Stimulated activated CD4-positive, alpha-beta T cell treated with anti-CD3 and anti-CD28 coated beads, Interleukin-15, amount 100 ng/mL, for 24 hours (primary cell): ENCODE results near the gene TSSC4.
"Not testable (repeated sequence)": the region's sequence is repeated elsewhere in the genome, so short reads cannot be mapped to it uniquely, and the experiment has no call there.

ENCODE experiments used
- DNase-seq: peaks from one replicate; pipeline ENCODE4 v3.0.0-alpha.2; 2020

Gene TSSC4

DNA sequence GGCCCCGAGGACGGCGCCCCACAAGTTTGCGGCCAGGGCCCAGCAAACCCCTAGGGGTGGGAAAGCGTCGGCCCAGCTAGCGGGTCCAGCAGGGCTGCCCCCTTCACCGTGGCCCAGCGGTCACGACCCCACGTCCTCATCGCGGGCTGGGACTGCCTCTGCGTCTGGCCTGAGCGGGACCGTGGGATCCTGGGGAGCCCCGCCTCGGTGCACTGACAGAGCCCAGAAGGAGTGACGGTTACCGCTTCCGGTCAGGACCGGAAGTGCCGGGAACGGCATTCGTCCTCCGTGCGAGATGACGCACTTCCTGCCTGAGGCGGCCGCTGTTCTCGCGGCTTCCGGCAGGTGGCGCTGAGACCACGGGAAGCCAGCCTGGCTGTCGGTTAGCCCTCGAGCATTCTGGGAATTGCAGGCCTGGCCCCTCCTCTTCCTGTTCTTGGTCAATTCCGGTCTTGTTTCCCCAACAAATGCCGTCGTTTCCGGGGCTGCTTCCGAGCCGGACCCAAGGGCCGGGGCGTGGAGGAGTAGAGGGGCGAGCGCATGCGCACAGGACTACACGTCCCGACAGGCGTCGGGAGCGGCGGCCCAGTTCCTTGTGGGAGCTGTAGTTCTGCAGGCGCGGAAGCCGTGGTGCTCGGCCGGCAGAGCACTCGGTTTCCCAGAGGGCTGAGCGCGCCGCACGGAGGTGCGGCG, at the start of gene TSSC4:
Gene TSSC4, plus strand, starts transcription at position 682 of the 693 bp plus-strand sequence. CDS start 1,884 bp downstream, outside the sequence.
- DNase-seq: peak; percentile 99

DNA sequence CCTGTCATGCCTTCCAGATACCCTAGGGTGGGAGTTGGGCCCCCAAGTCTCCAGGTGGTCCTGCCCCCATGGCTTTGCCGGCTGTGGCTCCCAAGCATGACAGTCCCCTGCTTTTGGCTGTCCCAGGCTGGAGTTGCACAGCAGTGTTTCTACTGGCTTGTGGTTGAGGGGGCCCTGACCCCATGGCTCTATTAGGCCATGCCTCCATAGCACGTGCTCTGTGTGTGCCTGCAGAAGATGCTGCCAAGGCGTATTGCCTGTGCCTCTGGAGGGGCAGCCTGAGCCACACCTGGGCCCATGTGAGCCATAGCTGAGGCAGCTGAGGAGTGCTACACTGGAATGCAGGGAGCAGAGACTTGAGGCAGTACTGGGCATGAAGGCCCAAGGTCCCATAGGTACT, 48.8 kb upstream of the TSSC4 start:
- no peak for DNase-seq

DNA sequence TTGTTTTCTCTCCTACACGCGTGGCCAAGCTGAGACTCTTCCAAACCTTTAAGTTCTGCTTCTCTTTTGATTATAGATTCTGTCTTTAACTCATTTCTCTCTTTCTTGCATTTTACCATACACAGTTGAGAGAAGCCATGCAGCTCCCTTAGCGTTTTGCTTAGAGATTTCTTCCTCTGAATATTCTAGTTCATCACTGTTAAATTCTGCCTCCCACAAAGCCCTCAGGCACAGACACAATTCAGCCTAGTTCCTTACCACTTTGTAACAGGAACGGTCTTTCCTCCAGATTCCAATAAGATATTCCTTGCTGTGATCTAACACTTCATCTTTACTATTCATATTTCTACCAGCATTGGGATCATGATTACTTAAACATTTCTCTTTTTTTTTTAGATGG, 48.1 kb upstream of the TSSC4 start:
- no peak for DNase-seq

DNA sequence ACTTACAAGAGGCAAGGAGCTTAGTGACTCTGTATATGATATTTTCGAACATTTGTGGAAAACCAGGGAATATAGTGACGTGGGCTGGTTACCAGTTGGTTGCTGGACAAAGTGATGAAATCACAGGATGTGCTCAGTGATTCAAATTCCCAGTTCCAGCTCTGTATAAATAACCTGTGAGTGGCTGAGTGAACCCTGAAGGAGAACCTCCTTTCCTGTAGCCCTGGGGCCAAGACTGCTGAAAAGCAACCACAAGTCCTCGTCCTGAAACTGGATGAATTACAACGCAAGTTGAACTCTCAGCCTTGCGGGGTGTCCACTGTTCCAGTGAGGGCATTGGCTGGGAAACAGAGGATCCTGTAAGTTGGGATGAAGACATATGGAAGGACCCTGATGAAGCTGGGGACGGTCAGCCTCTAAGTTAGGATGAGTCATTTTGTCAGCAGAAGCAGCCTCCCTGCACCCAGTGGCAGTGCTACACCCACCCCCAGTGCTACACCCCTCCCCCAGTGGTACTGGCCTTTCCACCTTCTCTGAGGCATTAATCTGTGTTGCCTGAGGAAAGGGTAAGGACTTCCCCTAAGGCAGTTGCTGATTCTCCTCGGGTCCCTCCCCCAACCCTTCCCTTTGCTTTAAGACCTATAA, 45.4 kb upstream of the TSSC4 start:
- no peak for DNase-seq

DNA sequence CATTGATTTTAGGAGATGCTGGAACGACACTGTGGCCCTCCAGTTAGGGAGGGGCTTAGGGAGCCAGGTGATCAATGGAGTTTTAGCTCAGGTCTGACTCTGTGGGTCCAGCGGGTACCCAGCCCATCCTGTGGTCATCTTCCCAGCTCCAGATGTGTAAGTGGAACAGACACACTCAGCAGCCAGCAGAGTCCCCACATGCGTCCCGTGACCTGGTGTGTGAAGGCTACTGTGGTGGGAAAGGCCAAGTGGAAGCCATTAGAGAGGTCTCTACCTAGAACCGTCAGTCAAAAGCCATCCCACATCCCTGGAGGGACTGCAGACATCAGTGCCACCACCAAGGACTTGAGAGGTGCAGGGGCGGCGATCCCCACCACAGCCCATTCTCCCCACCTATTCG, 43.3 kb upstream of the TSSC4 start:
- DNase-seq: no peak

DNA sequence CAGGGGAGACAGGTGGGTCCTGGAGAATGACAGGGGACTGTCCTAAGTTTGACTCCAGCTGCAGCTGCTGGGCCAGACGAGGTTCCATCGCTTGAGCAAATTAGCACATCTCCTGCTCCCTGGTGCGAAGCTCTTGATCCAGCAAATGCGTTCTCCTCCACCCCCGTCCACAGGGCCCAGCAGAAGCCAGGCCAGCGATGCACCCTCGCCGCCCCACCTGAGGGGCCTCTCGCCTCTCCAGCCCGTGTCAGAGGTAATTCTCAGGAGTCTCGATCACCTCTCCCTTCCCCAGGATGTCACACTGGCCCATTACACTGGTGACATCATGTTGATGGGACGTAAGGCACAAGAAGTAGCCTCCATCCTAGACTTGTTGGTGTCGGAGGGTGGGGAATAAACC, 42.9 kb upstream of the TSSC4 start:
- not testable (repeated sequence) for DNase-seq

DNA sequence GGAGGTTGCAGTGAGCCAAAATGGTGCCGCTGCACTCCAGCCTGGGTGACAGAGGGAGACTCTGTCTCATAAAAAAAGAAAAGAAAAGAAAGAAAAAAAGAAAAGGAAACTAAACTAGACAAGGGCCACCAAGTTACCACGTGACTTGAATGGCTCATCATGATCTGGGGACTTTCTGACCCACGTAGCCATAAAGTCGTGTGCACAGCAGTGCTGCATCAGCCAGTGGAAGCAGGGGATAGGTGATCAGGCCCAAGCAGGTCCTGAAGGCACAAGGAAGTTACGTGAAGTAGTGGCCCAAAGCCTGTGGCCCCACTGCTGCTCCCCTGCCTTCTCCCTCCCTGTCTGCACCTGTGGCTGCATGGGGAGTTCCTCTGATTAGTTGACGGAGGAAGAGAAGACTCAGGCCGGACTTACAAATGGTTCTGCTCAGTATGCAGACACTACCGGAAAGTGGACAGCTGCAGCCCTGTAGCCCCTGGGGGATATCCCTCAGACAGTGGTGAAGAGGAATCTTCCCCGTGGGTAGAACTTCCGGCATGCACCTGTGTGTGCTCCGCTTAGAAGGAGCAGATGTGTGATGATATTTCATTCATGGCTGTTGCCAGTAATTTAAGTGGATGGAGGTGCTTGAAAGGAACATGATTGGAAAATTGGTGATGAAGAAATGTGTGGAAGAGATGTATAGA, 41.7 kb upstream of the TSSC4 start:
- DNase-seq: no peak

DNA sequence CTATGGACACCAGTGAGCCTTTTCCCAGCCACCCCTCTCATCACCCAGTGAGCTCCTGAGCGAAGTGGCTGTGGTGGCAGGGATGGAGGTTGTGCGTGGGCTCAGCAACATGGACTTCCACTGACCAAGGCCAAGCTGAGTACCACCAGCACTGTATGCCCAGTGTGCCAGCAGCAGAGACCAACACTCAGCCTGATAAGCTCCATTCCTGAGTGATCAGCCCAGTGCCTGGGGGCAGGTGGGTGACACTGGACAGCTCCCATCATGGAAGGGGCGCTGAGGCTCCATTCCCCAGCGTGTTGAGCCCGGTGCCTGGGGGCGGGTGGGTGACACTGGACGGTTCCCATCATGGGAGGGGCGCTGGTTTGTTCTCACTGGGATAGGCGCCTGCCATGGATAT, 41.0 kb upstream of the TSSC4 start:
- DNase-seq: no peak

DNA sequence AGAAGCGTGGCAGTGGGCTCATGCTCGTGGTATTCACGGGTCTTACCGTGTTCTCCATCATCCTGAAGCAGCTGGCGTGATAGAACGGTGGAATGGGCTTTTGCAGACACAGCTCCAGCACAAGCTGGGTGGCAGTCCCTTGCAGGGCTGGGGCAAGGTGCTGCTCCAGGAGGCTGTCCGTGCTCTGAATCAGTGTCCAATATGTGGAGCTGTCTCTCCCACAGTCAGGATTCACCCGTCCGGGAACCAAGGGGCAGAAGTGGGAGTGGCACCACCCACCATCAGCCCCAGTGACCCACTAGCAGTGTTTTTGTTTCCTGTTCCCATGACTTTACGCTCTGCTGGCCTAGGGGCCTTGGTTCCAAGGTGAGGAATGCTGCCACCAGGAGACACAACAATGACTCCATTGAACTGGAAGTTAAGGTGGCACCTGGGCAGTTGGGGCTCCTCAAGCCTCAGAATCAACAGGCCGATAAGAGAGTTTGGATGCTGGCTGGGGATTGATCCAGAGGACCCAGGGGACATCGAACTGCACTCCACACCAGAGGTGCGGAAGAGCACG, 40.4 kb upstream of the TSSC4 start:
- no peak for DNase-seq

DNA sequence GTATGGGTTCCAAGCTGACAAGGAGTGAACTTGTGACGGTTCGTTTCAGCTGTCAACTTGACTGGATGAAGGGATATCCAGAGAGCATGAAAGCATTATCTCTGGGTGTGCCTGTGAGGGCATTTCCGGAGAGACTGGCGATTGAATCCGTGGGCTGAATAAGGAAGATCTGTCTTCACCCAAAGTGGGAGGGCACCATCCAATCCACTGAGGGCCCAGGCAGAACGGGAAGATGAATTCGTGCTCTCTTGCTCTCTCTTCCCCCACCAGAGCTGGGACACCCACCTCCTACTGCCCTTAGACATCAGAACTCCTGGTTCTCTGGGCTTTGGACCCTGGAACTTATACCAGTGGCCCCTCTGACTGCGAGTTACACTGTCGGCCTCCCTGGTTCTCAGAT, 39.0 kb upstream of the TSSC4 start:
- no peak for DNase-seq

DNA sequence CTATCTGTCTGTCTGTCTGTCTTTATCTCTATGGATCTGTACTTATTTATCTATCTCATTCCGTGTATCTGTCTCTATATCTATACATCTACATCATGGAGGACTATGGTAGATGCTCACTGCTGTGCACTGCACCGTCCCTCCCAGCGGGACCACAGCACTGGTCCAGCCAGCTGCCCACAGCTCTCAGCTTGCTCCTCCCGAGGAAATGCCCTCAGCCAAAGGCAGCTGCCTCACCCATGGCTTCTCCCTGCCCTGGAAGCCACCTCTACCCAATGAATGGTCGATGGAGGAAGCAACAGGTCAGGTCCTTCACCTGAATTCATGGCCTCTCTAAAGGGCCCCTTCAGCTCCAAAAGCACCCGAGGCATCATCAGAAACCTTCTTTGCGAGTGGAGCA, 38.1 kb upstream of the TSSC4 start:
- no peak for DNase-seq

DNA sequence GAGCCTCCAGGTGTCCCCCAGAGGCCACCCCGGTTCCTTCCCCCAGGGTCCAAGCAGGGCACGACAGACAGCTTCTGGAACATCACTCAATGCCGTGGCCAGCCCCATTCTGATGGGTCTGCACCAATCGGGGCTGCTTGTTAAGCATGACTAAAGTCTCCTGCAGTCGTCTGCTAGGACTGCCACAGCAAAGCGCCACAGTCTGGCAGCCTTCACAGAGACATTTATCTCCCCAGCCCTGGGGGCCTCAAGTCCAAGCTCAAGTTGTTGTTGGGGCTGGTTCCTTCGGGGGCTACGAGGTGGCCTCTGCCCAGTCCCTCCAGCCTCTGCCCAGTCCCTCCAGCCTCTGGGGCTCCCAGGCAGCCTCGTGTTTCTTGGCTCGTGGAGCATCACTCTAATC, 37.4 kb upstream of the TSSC4 start:
- no peak for DNase-seq

DNA sequence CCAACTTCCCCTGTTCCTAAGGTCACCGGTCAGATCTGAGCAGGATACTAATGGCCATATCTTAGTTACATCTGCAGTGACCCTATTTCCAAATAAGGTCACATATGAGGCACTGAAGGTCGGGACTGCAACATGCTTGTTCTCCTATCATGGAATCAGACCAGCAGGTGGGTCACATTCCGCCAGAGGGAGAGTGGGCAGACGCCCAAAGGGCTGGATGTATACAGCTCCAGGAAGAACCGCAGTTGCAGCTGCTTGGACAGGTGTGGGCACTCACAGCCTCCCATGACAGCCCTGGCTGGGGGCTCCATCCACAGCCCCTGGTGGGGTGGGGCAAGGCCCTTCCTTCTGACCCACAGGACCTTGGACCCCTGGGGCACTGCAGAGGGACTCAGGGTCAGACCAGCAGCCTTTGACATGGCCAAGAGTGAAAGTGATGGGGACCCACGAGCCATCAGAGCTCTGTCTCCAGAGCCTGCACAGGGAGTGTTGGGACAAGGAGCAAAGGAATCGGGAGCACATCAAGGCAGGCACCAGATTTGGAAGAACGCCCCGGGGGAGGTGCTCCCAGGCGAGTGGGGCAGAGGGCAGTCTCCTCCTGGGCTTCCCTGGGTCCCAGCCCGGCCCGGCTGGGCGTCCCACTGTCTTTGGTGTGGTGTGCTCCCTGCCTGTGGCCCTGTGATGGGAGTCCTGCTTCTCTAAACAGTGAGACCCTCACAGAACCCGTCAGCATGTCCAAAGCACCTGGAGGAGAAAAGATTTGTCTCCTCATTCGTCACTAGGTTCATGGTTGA, 36.8 kb upstream of the TSSC4 start:
- DNase-seq: no peak

DNA sequence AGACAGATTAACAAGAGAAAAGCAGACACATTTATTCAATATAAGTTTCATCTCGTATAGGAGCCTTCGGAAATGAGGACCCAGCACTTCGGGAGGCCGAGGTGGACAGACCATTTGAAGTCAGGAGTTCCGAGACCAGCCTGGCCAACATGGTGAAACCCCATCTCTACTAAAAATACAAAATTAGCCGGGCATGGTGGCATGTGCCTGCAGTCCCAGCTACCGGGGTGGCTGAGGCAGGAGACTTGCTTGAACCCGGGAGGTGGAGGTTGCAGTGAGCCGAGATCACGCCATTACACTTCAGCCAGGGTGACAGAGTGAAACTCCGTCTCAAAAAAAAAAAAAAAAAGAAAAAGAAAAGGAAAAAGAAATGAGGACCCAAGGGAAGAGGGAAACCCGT, 36.2 kb upstream of the TSSC4 start:
- DNase-seq: not testable (repeated sequence)

DNA sequence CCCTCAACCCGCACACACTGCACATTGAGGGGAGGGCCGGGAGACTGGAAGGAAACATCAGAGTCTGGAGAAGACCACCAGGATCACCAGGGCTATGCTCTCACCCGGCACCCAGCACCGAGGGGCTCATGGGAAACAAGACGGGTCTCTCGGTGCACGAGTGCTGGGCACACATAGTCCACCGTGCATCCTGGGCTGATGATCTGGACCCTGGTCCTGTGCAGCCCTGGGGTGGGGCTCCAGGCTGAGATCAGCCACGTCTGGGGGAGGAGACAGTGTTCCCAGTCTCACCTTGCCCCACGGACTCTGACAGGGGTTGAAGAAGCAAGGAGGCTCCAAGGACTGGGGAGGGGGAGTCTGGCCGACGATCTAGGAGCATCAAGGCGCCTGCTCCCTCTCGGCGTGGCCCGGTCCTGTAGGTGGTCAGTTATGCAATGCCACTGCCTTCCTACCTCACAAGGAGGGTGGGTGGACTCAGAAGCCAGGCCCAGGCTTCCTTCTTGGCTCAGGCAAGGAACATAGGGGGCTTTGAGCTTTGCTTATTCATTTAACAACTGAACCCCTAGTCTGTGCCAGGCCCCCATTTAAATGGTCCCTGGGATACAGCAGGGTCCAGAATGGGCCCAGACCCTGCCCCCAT, 34.9 kb upstream of the TSSC4 start:
- DNase-seq: no peak

DNA sequence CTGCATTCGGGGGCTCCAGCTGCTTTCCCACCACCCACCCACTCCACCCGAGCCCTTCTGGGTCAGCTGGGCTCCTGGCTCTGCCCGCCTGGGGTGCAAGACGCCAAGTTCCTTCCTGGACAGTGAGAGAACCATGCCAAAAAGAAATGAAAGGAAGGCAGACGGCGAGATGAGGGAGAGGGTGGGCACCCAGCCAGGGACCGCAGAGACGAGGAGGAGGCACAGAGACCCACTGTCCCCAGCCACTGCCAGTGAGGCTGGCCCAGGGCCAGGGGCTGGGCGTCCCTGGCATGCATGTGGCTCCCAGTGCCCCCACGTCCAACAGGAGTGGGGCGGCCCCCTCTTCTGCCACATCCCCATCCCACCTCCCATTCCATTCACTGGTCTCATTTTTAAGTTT, 34.3 kb upstream of the TSSC4 start:
- DNase-seq: no peak

DNA sequence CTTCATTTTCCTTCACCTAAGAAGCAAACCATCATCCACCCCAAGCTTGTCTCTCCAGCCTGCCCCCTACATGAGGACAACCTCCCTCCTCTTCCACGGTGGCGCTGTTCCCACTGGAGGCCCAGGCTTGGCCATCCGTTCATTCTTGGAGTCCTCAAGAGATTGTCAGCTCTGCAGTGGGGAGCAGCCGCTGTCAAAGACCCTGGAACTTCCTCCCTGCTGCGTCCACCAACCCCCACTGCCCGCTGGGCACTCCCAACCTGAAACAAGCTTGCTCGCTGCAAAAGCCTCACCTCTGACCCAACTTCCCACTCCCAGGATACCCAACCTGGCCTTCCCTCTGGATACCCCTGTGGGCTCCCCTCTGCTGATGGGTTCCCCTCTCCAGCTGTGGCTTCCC, 33.8 kb upstream of the TSSC4 start:
- DNase-seq: no peak

DNA sequence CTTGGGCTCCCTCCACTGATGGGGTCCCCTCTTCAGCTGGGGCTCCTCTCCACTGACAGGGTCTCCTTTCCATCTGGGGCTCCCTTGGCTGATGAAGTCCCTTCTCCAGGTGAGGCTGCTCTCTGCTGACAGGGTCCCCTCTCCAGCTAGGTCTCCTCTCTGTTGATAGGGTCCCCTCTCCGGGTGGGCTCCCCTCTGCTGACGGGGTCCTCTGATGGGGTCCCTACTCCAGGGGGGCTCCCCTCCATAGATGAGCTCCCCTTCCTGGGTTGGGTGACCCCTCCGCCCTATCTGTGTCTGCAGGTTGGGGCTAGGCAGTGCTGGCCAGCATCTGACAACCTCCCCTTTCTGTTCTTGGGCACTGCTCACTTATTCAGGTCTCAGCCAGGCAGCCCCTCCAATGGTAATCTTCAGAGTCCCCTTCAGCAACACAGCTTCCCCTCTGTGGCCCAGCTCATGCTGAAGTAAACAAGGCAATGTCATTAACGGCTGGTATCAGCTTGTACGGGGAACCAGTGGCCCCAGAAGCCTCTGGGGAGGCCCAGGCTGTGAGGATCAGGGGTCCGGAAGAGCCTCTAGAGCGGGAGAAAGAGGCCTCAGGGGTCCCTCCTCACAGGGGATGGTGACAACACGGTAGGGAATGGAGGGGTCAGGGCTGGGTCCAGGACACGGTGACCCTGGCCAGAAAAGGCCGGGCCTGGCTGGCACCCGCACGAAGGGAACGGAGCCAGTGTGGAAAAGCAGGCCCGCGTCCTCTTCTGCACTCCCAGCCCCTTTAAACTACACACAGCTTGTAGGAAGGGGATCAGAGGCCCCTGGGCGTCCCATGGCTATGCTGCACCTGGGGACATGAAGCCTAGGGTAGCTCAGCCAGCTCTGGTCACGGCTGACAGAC, 33.0 kb upstream of the TSSC4 start:
- DNase-seq: no peak

DNA sequence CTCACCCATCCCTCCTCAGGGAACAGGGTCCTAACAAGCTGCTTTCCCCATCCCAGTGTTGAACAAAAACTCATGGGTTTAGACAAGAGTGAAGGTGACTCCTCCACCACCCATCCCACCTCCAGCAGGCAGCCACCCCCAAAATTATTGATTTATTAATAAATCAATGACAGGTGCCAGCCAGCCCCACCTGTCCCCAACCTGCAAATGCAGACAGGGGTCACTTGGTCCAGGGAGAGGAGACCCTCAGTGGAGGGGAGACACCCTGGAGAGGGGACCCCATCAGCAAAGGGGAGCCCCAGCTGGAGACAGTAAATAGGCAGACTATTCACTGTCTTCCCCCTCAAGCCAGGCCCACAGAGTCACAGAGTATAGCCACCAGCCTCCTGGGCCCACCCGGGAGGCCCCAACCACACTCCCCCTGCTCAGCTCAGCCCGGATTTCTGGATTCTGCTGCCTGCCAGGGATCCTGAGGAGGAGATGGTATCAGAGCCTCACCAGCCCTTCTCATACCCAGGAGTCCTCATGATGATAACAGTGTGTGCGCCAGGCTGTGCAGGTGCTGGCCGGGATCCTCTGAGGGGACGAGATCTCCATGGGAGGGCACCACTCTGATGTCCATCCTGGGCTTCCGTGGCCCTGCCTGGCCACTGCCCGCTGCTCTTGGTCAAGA, 32.2 kb upstream of the TSSC4 start:
- no peak for DNase-seq

DNA sequence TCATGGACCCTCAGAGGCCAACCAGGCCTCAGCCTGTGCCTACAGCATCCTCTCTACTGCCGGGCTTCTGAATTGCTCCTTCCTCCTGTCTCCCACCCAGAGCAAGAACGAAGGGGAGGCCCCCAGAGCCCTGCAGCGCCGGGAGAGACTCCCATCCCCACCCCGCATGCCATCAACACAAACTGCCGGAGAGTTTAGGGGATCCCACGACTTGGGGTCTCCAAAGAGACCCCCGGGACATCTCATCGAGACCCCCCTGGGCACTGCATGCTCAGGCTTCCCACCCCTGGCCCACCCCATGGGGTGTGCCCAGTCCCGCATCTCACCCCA, 31.7 kb upstream of the TSSC4 start:
- no peak for DNase-seq

DNA sequence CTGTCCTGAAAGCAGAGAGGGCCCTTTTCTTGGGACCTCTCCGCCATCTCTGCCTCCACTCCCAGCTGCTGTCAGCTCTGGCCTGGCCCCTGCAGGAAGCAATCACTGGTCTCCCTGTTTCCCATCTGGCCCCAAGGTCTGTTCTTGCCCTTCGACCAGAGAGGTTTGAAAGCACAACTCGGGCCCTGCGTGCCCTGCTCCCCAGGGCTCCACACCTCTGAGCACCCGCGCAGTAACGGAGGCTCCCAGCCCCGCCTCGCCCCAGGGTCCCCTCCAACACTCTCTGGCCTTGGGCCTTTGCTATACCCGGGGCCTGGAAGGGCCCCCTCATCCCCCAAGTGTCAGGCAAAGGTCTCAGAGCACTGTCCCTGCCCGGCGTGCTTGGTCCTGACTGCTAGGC, 31.2 kb upstream of the TSSC4 start:
- no peak for DNase-seq
